ENCODE data around the gene NOS3.

The NOS3 gene

DNA sequence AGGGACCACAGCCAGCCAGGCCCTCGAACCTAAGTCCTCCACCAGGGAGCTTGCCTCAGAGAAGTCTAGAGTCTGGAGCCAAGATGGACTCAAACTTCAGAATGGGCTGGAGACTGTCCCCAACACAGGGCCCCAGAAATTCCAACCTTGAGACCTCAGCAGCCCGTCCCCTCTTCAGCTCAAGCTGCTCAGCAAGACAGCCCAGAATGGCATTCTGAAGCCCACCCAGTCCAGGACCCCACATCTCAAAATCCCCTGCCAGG is 28.6 kb upstream of the NOS3 start:
- no peak for TF ChIP-seq CTCF (IDR thresholded peaks at IDR 0.05; ENCODE audit: extremely low read depth, missing control alignments)

DNA sequence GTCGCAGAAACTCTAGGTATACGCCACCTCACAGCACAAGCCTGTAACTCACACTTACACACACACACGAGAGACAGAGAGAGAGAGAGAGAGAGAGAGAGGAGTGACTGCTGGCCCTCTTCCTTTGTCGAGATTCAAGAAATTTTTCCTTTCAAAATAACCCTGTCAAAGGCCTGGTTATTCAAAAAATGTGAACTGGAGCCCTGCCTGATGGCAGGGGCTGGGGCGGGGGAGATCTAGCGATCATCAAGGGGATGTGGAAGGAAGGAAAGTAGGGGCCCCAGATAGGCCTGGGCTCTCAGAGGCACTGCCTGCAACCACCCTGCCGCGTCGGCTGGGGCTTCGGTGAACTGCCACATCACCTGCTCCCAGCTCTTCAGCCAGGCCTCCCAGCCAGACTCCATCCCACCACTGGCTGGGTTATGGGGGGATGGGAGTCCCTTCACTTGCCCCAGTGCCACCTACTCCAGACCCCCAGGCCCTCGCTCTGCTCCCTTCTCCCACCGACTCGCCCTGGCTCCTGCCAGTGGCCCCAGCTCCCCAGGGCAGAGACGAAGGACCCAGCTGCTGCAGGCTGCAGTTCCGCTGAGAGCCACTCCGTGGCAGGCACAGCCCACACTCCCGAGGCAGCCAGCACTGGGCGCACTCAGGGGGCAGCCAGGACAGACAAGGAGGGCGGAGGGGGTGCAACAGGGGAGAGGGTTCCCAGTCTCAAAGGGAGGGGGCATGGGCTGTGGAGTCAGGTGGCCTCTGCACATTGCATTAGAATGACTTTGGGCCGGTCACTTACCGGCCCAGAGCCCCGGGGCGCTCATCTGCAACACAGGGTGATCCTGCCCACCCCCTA is 28.0 kb upstream of the NOS3 start:
- peak; percentile 84 for TF ChIP-seq CTCF (IDR thresholded peaks at IDR 0.05; ENCODE audit: extremely low read depth, missing control alignments)
- DNase-seq (ENCODE audit: low spot score): peak; percentile 89

More for the DNA sequence above, 28.6 kb upstream of the NOS3 start:
- DNase-seq (ENCODE audit: low spot score): no peak

DNA sequence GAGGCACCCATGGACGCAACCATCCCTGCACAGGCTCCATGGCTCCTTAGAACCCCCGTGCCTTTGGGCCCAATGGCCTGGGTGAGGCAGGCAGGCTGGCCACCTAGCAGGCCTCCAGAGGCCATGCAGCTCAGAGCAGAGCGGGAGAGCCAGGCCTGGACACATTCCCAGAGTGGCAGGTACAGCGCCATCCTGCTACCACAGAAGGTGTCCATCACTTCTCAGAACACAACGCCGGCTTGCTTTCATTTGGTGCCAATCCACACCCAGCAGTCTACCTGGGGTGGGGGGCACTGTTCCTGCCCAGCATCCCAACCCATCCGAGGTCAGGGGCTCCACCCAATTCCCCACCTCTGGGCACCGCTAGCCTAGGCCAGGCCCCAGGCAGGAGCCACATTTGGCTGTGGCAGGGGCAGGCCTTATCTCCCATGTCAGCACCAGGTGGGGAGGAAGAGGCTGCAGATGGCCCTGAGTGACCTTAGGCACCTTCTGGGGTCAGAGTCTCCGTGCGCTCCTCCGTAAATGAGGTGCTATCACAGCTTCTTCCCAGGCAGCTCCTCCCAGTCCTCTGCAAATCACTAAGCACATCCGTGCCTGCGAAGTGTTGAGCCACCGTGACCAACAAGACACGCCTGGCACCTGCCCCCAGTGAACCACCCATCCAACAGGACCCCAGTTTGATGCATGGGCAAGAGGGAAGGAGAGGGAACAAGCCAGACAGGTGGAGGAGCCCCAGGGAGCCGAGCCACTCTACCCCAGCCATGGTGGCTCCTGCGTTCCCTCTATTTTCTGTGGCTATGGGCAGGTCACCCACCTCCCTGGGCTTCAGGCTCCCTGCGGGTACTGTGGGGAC is 26.9 kb upstream of the NOS3 start:
- TF ChIP-seq CTCF (IDR thresholded peaks at IDR 0.05; ENCODE audit: extremely low read depth, missing control alignments): no peak
- no peak for DNase-seq (ENCODE audit: low spot score)

- no peak for TF ChIP-seq CTCF (IDR thresholded peaks at IDR 0.05; ENCODE audit: extremely low read depth, missing control alignments)
- no peak for DNase-seq (ENCODE audit: low spot score)
Measured at GRCh38 chr7:150964593-150965111, 26.2 kb upstream of the NOS3 start.

DNA sequence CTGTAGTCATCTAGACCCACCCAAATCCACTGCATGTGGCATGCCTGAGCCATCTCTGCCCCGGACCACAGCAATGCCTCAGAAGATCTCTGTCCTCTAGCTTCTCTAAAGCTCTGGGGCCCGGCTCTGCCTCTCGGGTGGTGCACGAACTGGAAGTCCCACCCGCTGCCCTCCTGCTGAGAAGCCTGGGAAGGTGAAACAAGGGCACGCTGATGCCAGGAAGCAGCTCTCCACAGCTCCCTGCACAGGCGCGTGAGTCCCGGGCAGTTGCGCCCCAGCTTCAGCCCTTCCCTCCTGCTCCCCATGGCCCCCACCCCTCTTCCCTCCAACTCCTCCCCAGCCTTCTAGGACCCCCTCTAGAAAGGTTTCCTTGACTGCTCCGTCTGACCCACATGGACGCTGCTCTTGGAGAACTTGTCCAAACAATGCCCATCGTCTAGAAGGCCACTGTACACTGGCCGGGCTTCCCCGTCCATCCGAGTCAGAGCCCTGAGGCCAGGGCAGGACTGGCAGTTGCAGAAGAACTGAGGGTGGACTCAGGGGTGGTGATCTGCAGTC is 25.5 kb upstream of the NOS3 start:
- no peak for TF ChIP-seq CTCF (IDR thresholded peaks at IDR 0.05; ENCODE audit: extremely low read depth, missing control alignments)
- DNase-seq (ENCODE audit: low spot score): no peak

- no peak for DNase-seq (ENCODE audit: low spot score)
- TF ChIP-seq CTCF (IDR thresholded peaks at IDR 0.05; ENCODE audit: extremely low read depth, missing control alignments): no peak
Measured at GRCh38 chr7:150966002-150966401, 24.8 kb upstream of the NOS3 start.

- no peak for DNase-seq (ENCODE audit: low spot score)
- no peak for TF ChIP-seq CTCF (IDR thresholded peaks at IDR 0.05; ENCODE audit: extremely low read depth, missing control alignments)
Measured at GRCh38 chr7:150967349-150967748, 23.5 kb upstream of the NOS3 start.

All from GM20000 (cell line).